H1 (cell line): ENCODE results near the gene FAM53A. TPM values are rescaled to one million over a fixed set of nuclear protein-coding genes. Genes with fewer than 3 reads are reported as not detected.

Experiments used
- CHD1 ChIP-seq: IDR thresholded peaks from 2 replicates; pipeline ENCODE4 v1.6.1; 2012; ENCODE audit warnings: low read depth, low read length, improper control_type of control experiment
- YY1 ChIP-seq: IDR thresholded peaks from 2 replicates; pipeline ENCODE4 v1.6.1; 2011; ENCODE audit warnings: low read depth, mild to moderate bottlenecking, low read length
- polyA plus RNA-seq, 7 experiments: library from polyadenylated mRNA; depleted of rRNA in 3 of 7; stranded (reverse) in 5 of 7; unstranded in 2 of 7; fragments of >200 nt in 5 of 7; fragments of 200-250 nt in 2 of 7; gene quantifications; 1 replicate in 5 of 7; 2 replicates in 1 of 7; 4 replicates in 1 of 7; pipeline versions ENCODE4 v1.2.1 to v1.2.3, GENCODE V29; 2011 to 2013; ENCODE audit warnings: missing spikeins in 2 of 7, mixed read lengths in 2 of 7
- total RNA-seq: library from RNA; stranded (reverse); fragmentation: NEBNext Ultra II Directional; extraction: Animal tissue kit (Norgen Biotek cat#: 25700); gene quantifications from 2 replicates; pipeline ENCODE4 v1.2.1, GENCODE V29; 2021

Gene FAM53A
- total and polyA plus RNA-seq, 2 of the 8 experiments (the other 6 are each of a cell fraction or from before 2014, with no cell fraction given) = 1.9 to 2.0 TPM

DNA sequence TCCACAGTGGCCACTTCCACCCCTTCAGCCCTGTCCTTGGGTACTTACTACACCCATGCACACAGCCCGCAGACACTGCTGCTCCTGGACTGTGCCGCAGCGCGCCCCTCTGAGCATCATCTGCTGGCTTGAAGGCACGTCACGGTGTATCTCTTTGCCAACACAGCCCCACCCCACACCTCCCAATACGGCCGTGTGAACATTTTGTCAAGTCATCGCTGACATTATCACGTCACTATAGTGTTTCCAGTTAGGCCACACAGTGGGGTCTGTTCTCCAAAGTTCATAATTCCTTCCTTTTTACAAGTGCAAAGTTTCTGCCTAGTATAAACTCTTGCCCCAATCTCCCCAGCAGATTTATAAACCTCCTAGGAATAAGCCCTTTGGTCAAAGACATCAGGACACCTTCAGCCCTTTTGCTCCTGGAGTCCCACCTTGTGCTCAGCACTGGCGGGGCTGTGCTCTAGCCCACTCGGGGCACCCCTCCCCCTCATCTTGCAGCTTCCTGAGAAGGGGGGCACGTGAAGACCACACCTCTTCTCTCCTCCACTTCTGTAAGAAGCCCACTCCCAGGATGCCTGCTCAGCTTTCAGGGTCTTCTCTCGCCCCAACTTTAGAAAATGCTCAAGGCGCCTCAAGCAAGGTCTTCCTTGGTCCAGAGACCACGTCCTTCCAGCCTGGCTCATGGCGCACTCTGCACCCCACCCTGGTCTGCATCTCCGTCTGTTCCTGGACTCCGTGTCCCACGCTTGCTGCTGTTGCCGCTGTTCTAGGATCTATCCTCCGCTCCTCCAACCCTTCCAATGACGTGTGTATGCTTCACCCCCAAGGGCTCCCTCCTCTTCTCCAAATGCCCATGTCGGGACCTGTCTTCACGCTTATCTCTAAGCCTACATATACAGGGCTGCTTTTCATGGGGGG is 7.2 kb downstream of the FAM53A start (continued):
- TF ChIP-seq YY1 (no peak), CHD1 (no peak)
